CMK (cell line): Measurements from ENCODE around the gene MTX1.
"Not testable (repeated sequence)": the region's sequence is repeated elsewhere in the genome, so short reads cannot be mapped to it uniquely, and the experiment has no call there.

ENCODE experiments used
- DNase-seq: peaks from one replicate; pipeline ENCODE4 v3.0.0-alpha.2; 2010; ENCODE audit warnings: low read depth

The MTX1 gene

DNA sequence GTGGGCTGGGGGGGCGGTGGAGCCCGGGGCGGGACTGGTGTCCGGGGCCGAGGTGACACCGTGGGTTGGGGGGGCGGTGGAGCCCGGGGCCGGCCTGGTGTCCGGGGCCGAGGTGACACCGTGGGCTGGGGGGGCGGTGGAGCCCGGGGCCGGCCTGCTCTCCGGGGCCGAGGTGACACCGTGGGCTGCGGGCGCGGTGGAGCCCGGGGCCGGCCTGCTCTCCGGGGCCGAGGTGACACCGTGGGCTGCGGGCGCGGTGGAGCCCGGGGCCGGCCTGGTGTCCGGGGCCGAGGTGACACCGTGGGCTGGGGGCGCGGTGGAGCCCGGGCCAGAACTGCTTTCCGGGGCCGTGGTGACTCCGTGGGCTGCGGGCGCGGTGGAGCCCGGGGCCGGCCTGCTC is 18.6 kb upstream of the MTX1 start:
- not testable (repeated sequence) for DNase-seq

DNA sequence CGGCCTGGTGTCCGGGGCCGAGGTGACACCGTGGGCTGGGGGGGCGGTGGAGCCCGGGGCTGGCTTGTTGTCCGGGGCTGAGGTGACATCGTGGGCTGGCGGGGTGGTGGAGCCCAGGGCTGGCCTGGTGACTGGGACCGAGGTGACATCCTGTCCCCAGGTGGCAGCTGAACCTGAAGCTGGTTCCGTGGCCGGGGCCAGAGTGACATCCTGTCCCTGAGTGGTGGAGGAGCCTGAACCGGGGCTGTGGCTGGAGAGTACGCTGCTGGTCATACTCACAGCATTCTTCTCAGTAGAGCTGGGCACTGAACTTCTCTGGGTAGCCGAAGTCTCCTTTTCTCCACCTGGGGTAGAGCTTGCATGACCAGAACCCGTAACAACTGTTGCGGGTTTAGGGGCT is 16.6 kb upstream of the MTX1 start:
- DNase-seq = no peak

DNA sequence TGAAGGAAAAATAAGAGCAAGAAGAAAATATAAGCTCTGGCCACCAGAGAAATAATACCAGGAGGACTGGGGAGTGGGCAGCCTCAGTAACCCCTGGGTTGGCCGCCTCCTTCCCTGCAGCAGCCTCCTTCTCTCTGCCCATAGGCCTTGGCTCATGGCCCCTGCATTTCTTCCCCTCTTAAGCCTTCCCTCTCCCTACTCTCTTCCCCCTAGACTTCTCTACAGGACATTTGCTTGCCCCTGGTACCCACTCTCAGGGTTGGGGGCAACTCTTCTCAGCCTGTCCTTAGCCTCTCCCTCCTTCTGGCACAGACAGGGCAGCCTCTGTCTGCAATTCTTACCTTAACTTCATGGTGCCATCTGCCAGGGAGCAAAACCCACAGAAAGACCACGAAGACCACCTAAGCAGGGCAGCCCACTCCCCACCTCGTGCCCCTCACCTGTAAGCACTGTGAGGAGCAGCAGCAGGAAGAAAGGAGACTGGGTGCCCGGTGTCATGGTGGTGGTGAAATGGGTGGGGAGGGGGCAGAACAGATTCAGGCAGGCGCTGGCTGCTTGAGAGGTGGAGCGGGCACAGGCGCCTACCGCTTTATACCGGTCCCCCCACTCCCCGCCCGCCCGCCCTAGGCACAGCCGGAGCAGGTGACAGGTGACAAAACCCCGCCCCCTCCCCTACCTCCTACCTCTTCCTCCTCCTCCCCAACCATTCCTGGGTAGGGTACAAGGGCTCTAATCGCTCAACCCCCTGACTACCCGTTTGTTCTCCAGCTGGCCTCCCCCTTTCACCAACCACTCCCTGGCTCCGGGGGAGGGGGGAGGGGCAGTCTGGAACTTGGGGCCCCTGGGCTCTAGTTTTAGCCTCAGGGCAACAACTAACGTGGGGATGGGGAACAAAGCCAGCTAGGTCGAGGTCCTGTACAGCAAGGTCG is 15.9 kb upstream of the MTX1 start:
- no peak for DNase-seq

DNA sequence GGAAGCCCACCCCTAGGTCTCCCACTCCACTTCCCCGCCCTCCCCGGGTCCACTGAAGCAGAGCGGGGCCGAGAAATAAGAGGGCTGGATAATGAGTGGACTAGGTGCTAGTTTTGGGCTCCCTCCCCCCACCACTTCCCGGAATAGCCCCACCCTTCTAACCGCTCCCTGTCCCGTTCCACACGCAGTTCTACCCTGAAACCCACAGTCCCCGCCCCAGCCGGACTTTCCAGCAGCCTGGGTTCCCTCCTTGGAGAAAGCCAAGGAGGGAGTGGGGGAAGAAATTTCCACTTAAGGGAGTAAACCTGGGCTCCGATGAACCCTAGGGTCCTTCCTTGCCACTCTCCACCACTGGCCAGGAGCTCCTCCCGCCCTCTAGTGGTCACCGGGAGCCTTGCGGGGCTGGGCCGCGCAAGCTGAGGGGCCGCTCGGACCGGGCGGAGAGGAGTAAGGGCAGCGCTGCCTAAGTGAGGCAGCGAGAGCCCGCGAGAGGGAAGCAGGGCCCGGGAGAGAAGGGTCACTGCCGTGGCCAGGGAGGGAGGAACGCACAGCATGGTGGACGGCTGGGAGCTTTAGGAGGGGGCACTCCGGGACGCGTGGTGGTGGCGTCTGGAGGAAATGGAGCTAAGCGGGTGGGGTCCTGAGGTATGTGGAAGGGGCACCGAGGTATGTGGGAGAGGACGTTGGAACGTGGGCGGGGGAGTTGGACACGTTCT is 15.1 kb upstream of the MTX1 start:
- DNase-seq = peak; percentile 92

DNA sequence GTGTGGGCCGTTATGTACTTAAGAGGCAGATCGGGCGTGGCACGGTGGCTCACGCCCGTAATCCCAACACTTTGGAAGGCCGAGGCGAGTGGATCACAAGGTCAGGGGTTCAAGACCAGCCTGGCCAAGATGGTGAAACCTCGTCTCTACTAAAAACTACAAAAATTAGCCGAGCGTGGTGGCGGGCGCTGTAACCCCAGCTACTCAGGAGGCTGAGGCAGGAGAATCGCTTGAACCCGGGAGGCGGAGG is 14.6 kb upstream of the MTX1 start:
- not testable (repeated sequence) for DNase-seq

DNA sequence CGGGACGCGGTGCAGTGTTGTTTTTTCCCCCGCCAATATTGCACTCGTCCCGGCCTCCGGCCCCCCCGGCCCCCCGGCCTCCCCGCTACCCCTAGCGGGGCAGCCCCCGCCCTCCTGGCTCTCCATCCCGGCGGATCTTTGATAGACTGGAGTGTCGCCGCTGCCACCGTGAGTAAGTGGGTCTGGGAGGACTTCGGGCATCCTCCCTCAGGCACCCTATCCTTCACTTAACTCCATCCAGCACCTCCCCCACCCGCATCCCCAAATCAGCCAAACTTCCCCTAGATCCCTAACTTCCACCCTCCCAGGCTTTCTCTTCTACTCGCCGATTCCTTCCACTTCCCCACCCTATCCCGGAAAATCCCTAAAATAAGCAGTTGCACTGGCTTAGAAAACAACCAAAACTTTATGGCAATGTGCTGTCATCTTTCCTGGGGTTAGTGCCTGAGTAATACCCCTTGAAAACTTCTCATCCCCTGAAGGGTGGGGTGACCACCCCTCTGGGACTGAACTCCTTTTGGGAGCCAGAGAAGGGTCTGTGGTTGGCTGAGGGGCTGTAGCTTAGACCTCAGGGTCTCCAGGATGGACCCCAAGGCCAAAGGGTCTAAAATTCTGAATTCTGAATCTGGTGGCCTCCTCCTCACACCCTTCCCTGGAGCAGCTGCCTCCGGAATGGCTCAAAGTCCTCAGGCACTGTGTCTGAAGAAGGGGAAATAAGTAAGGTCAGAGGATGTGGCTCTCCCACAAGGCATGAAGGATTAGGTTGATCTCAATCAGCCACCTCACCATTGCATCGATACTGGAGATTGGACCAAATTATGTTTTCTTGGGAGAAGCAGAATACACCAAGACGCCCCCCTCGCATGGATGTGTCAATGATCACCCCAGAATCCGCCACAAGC is 13.0 kb upstream of the MTX1 start:
- no peak for DNase-seq

GRCh38 chr1:155196103-155196892 is 12.2 kb upstream of the MTX1 start:
- DNase-seq = no peak

DNA sequence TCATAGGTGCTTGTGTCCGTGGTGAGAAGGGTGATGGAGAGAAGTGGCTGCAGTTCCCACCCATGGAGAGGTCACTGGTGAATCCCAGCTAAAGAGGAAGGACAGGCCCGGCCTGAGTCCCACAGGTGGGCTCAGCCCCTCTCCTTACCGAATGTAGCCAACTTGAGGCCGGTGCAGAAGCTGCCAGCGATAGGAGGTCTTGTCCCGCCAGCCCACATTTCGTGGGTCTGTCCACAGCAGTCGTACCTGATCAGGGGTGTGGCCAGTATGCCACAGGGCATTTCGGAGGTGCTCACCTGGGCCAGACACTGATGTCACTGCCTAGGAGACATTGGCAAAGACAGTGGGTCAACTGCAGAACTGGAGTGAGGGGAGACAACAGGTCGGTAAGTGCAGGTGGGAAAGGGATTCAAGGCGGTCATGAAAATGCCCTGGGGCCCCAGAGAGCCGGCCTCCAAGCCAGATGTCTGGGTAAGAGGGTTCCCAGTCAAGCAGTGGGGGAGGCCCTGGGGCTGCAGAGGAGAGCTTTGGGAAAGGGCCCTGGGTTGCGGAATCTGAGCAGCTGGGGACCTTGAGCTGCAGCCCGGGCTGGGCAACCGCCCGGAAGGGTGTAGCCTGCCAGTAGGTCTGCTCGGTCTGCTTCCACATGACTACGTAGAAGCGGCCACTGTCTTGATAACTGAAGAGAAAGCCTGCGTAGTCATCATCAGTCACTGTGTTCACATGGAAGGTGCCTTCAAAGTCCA is 11.4 kb upstream of the MTX1 start:
- DNase-seq = no peak

DNA sequence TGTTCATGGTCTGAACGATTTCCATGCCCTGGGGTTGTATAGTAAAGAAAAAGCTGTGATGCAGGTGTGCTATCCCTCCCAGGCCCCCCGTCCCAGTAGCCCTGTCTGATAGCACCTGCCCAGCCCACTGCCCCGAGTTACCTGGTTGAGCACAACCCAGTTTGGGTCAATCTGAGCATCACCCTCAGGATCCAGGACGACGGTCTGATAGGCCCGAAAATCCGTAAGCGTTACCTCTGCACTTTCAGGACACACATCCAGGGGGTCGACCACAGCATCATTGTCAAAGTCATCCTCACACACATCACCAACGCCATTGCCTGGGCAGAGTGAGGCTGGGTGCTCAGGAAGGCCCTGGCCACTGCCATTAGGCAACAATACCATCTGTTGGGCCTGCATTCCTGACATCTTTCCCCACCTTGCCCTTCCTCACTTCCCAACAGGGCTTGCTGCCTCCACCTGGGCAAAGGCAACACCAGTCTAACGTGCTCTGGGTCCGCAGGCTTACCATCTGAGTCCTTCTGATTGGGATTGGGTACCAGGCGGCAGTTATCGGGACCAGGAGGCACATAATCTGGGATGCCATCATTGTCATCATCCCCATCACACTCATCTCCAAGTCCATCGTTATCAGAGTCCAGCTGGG is 10.5 kb upstream of the MTX1 start:
- DNase-seq = no peak

DNA sequence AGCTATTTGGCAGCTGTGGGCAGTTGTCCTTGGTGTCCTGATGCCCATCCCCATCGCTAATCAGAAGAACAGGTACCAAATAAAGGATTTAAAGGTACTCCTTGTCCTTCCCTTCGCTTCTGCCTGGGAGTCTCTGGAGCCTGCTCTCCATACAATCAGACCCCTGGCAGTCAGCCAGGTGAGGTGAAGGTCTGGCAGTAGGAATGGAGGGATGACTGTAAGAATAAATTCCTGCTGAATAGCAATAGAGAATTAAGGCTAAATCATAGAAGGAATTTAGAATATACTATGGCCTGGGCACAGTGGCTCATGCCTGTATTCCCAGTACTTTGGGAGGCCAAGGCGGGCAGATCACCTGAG is 10.0 kb upstream of the MTX1 start:
- DNase-seq = no peak

DNA sequence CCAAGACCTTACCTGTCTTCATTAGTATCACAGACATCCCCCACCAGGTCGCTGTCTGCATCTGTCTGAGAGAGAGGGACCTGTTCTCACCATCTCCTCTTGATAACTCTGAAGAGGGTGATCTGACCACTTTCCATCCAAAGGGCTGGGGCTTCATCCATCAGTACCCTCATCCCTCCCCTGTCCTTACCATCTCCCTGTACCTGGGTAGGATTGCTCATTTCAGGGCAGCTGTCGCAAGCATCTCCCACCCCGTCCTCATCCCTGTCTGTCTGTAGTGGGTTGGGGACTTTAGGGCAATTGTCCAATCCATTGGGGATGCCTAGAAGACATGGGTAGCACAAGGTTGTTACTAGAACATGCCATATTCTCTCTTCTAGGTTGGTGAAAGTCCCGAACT is 8.7 kb upstream of the MTX1 start:
- no peak for DNase-seq

GRCh38 chr1:155200920-155201319 is 7.6 kb upstream of the MTX1 start:
- DNase-seq = no peak

- no peak for DNase-seq
Observed at GRCh38 chr1:155202198-155202597, 6.3 kb upstream of the MTX1 start.

DNA sequence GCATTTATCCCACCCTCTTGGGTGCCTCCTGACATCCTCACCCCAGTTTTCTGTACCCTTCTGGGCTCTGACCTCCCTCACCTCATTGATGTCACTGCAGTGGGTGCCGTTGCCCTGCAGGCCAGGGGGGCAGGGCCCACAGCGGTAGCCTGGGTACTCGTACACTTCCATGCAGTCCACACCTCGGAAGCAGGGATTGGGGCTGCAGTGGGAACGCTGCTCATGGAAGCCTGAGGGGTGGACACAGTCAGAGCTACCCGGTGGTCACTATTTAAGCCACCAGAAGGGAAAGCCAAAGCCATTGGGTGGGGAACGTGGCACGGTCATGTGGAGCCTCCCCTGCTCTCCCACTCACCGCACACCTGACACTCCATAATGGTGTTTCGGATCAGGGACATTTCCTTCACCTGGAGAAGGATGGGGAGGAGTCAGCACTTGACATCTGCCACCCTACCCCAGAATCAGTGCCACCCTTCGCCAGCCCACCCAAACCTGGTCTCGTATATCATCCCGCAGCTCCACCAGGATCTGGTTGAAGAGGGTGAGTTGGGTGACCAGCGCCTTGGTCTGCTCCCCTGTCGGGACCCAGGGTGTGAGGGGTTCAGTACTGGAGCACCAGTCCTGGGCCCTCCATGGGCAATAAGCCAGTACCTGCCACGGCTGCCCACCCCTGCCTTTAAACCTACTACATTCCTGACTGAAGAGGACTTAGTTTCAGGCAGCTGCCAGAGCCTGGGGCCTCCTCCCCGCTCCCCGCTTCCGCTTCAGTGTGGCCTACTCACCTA is 5.6 kb upstream of the MTX1 start:
- DNase-seq = no peak

- DNase-seq = no peak
Observed at GRCh38 chr1:155205035-155205434, 3.5 kb upstream of the MTX1 start.

- DNase-seq = no peak
Observed at GRCh38 chr1:155205969-155206593, 2.4 kb upstream of the MTX1 start.

DNA sequence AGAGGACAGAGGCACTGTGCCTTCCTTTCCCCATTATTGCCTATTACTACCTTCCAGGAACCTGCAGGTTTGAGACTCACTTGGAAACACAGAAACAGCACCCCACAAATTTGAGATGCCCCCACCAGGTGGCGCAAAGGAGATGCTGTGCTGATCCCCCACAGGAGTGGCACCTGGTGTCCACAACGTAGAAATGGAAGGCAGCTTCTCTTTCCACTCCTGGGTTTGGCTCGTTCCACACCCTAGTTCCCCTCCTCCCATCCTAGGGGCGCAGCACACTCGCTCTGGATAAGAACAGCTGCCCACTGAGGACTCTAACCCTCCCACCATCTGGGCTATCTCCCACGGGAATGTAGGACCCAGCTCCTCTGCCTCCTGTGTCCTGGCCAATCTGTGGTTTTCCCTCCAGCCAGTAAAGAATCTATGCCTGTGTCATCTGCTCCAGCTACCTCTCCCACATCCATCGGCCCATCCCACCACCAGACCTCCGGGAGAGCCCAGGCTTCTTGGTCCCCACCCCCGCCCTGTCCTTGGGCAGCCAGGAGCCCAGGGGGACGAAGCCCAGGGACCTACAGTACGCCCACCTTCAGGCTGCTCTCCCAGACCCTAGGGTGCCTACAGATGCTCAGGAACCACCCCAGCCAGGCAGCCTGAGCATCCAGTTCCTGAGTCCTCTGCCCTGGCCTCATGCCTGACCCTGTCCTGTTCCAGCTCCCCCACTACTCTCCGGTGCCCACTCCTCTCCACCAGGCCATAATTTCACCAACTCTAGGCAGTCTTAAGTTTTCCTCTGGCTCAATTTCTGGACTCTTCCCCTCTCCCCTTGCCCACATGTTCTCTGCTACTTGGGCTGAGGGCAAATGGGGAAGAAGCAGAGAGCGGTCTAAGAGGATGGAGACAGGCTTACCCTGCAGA is 1.3 kb upstream of the MTX1 start:
- DNase-seq = peak; percentile 67

DNA sequence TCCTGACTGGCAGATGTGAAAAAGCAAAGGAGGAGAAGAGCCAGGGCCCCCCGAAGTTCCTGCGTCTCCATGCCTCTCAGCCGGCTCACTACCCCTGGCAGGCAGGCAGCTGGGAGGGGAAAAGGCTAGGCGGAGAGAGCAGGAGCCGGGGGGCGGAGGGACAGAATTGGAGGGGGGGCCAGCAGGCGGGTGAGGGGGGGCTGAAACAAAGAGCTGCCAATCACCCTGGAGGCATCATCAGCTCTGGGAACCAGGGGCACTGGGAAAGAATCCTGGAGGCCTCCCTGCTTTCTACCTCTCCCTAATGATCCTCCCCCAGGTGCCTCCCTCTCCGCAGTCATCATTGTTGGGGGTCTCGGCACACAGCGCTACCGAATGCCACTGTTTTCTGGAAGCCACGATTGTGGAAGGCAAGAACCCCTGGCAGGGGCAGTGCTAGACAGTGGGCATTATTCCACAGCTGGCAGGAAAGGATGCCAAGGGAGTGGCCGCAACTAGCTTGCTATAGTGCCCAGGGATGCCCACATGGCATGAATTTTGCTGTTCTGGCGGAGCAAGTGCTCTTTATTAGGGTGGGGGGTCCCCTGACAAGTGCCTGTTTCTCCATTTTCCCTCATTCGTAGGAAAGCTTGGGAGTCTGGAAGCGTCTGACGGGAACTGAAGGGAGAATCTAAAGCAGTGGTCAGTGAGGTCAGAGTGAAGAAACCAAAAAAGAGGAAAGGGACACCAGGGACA is 522 bp upstream of the MTX1 start, which contains the start of gene THBS3:
Gene THBS3 (minus strand): TSS at position 92 of the 735 bp plus-strand sequence. CDS start 21 bp downstream, at position 71.
- DNase-seq = no peak
